Activated naive CD4-positive, alpha-beta T cell treated with anti-CD3 and anti-CD28 coated beads, Interleukin-2, amount 50 U/mL, for 72 hours (primary cell): ENCODE results near the gene BRINP2. TPM values are rescaled to one million over a fixed set of nuclear protein-coding genes. Genes with fewer than 3 reads are reported as not detected.
A peak's percentile ranks its signal among the peaks of the same experiment; 100 is the strongest.

Experiments used
- ATAC-seq, 2 donors: fragments of 150-1000 bp; cut with Tn5 transposase; 2 replicates each; pipeline ENCODE4 v1.10.0; 2021; ENCODE audit warnings: mild to moderate bottlenecking in 2 of 2, moderate library complexity in 2 of 2
- DNase-seq, 2 donors: peaks; one replicate each; pipeline ENCODE4 v3.0.0; 2021 to 2022; ENCODE audit warnings: low spot score in 2 of 2
- H3K27ac Mint-ChIP-seq, 2 donors: one replicate each; pipeline ENCODE4 v1.8.0; 2022; ENCODE audit warnings: mild to moderate bottlenecking in 2 of 2, mixed read lengths in 2 of 2
- H3K36me3 Mint-ChIP-seq, 2 donors: one replicate each; pipeline ENCODE4 v1.8.0; 2022; ENCODE audit warnings: mixed read lengths in 2 of 2
- H3K9me3 Mint-ChIP-seq, 2 donors: one replicate each; pipeline ENCODE4 v1.8.0; 2022; ENCODE audit warnings: mixed read lengths in 2 of 2
- total RNA-seq, 2 donors: library from RNA; stranded (reverse); gene quantifications; one replicate each; pipeline ENCODE4 v1.2.3, GENCODE V29; 2022

BRINP2 gene
- total RNA-seq, 2 donors from 2014 or later: not detected

- no peak for ATAC-seq
- H3K36me3 Mint-ChIP-seq: peaks cover 0 to 4% of the 10 kb centered on the region in 2 donors
- H3K27ac Mint-ChIP-seq: no peak overlapping the region
- no peak for DNase-seq
- H3K9me3 Mint-ChIP-seq: peaks cover 4 to 16% of the 10 kb centered on the region in 2 donors
Observed at GRCh38 chr1:177186639-177187038, 15.9 kb downstream of the BRINP2 start.

- Mint-ChIP-seq H3K27ac (peak overlapping the region in 1 of 2 donors; percentile 50), H3K36me3 (no peaks in the 10 kb centered on the region), H3K9me3 (peaks cover 10 to 19% of the 10 kb centered on the region in 2 donors)
- DNase-seq (no peak), ATAC-seq (no peak)
Observed at GRCh38 chr1:177190308-177190970, 19.7 kb downstream of the BRINP2 start.

- Mint-ChIP-seq H3K9me3 (peaks cover 10 to 22% of the 10 kb centered on the region in 2 donors), H3K27ac (no peak overlapping the region), H3K36me3 (no peaks in the 10 kb centered on the region)
- no peak for ATAC-seq
- DNase-seq: no peak
Observed at GRCh38 chr1:177198243-177198642, 27.5 kb downstream of the BRINP2 start.

GRCh38 chr1:177200290-177200689 lies 29.5 kb downstream of the BRINP2 start:
- Mint-ChIP-seq H3K27ac (no peak overlapping the region), H3K36me3 (no peaks in the 10 kb centered on the region), H3K9me3 (peaks cover 11 to 23% of the 10 kb centered on the region in 2 donors)
- ATAC-seq (no peak), DNase-seq (no peak)

GRCh38 chr1:177206831-177207355 lies 36.1 kb downstream of the BRINP2 start:
- H3K9me3 Mint-ChIP-seq: peaks cover 7 to 8% of the 10 kb centered on the region in 2 donors
- no peak for ATAC-seq

GRCh38 chr1:177208920-177209319 lies 38.2 kb downstream of the BRINP2 start:
- no peak for ATAC-seq
- no peaks in the 10 kb centered on the region for H3K36me3 Mint-ChIP-seq
- peaks cover 2 to 4% of the 10 kb centered on the region in 2 donors for H3K9me3 Mint-ChIP-seq

More at GRCh38 chr1:177206831-177207355, 36.1 kb downstream of the BRINP2 start:
- H3K36me3 Mint-ChIP-seq: no peaks in the 10 kb centered on the region
- no peak overlapping the region for H3K27ac Mint-ChIP-seq
- DNase-seq: no peak

GRCh38 chr1:177209357-177209756 lies 38.6 kb downstream of the BRINP2 start:
- ATAC-seq: no peak
- H3K9me3 Mint-ChIP-seq: peaks cover 0 to 4% of the 10 kb centered on the region in 2 donors
- H3K36me3 Mint-ChIP-seq: no peaks in the 10 kb centered on the region
- DNase-seq: no peak
- no peak overlapping the region for H3K27ac Mint-ChIP-seq

More at GRCh38 chr1:177208920-177209319, 38.2 kb downstream of the BRINP2 start:
- no peak for DNase-seq
- H3K27ac Mint-ChIP-seq: no peak overlapping the region

- ATAC-seq: no peak
- Mint-ChIP-seq H3K36me3 (no peaks in the 10 kb centered on the region), H3K27ac (no peak overlapping the region), H3K9me3 (peaks cover 0 to 7% of the 10 kb centered on the region in 2 donors)
- no peak for DNase-seq
Observed at GRCh38 chr1:177210071-177210470, 39.3 kb downstream of the BRINP2 start.

GRCh38 chr1:177211231-177211630 lies 40.5 kb downstream of the BRINP2 start:
- Mint-ChIP-seq H3K9me3 (peaks cover 4 to 12% of the 10 kb centered on the region in 2 donors), H3K36me3 (no peaks in the 10 kb centered on the region), H3K27ac (no peak overlapping the region)
- DNase-seq (no peak), ATAC-seq (no peak)

GRCh38 chr1:177216587-177217202 lies 45.9 kb downstream of the BRINP2 start:
- ATAC-seq (no peak), DNase-seq (no peak)
- Mint-ChIP-seq H3K27ac (no peak overlapping the region), H3K36me3 (peaks cover 0 to 7% of the 10 kb centered on the region in 2 donors), H3K9me3 (peaks cover 29 to 30% of the 10 kb centered on the region in 2 donors)

GRCh38 chr1:177219554-177220458 lies 49.0 kb downstream of the BRINP2 start:
- no peak overlapping the region for H3K27ac Mint-ChIP-seq

GRCh38 chr1:177223359-177223758 lies 52.6 kb downstream of the BRINP2 start:
- H3K9me3 Mint-ChIP-seq: peaks cover 8 to 13% of the 10 kb centered on the region in 2 donors
- DNase-seq (no peak), ATAC-seq (no peak)
- no peak overlapping the region for H3K27ac Mint-ChIP-seq
- peaks cover 0 to 7% of the 10 kb centered on the region in 2 donors for H3K36me3 Mint-ChIP-seq

More at GRCh38 chr1:177219554-177220458, 49.0 kb downstream of the BRINP2 start:
- H3K9me3 Mint-ChIP-seq: peaks cover 29 to 30% of the 10 kb centered on the region in 2 donors
- ATAC-seq: no peak
- peaks cover 0 to 7% of the 10 kb centered on the region in 2 donors for H3K36me3 Mint-ChIP-seq
- no peak for DNase-seq

GRCh38 chr1:177227978-177228692 lies 57.4 kb downstream of the BRINP2 start:
- Mint-ChIP-seq H3K36me3 (no peaks in the 10 kb centered on the region), H3K9me3 (peaks cover 0 to 5% of the 10 kb centered on the region in 2 donors), H3K27ac (no peak overlapping the region)
- DNase-seq (no peak), ATAC-seq (no peak)

GRCh38 chr1:177228693-177229065 lies 57.9 kb downstream of the BRINP2 start:
- Mint-ChIP-seq H3K9me3 (peaks cover 0 to 5% of the 10 kb centered on the region in 2 donors), H3K27ac (no peak overlapping the region), H3K36me3 (no peaks in the 10 kb centered on the region)
- ATAC-seq (no peak), DNase-seq (no peak)

GRCh38 chr1:177229781-177230180 lies 59.0 kb downstream of the BRINP2 start:
- H3K36me3 Mint-ChIP-seq: no peaks in the 10 kb centered on the region
- DNase-seq (no peak), ATAC-seq (no peak)
- no peak overlapping the region for H3K27ac Mint-ChIP-seq
- H3K9me3 Mint-ChIP-seq: peaks cover 0 to 7% of the 10 kb centered on the region in 2 donors
